HG03135 (cell line): ENCODE measurements around the gene NUDT22.

Experiments
- ATAC-seq: cut with Tn5 transposase; IDR thresholded peaks from one replicate; pipeline ENCODE4 v1.9.1; 2021; ENCODE audit warnings: mild to moderate bottlenecking, moderate library complexity; ENCODE audit not compliant: unreplicated experiment

NUDT22 gene

GRCh38 chr11:64226507-64227051 is 505 bp downstream of the NUDT22 start:
- ATAC-seq: no peak

GRCh38 chr11:64227405-64227956 is 1.4 kb downstream of the NUDT22 start:
- ATAC-seq: no peak

- ATAC-seq: no peak
These were observed 3.1 kb downstream of the NUDT22 start for GRCh38 chr11:64229090-64229743.

GRCh38 chr11:64229744-64230170 is 3.7 kb downstream of the NUDT22 start:
- ATAC-seq: no peak

- peak; percentile 42 for ATAC-seq
These were observed 4.3 kb downstream of the NUDT22 start, which contains the start of gene DNAJC4 for GRCh38 chr11:64230171-64230984. TSS of gene DNAJC4 (plus strand) at chr11:64230548. CDS start at chr11:64230855, 307 bp downstream.

- no peak for ATAC-seq
These were observed 4.9 kb downstream of the NUDT22 start for GRCh38 chr11:64230985-64231365.

- ATAC-seq: no peak
These were observed 5.5 kb downstream of the NUDT22 start for GRCh38 chr11:64231546-64231945.

- no peak for ATAC-seq
These were observed 6.3 kb downstream of the NUDT22 start for GRCh38 chr11:64232182-64232966.

- ATAC-seq: no peak
These were observed 6.9 kb downstream of the NUDT22 start for GRCh38 chr11:64232967-64233315.

GRCh38 chr11:64233913-64234586 is 8.0 kb downstream of the NUDT22 start, which contains the start of gene VEGFB:
TSS of gene VEGFB (plus strand) at chr11:64234584. CDS start at chr11:64234834, 250 bp downstream.
- ATAC-seq: peak; percentile 38

GRCh38 chr11:64234647-64235379 is 8.7 kb downstream of the NUDT22 start:
- ATAC-seq: no peak

- ATAC-seq: no peak
These were observed 9.5 kb downstream of the NUDT22 start for GRCh38 chr11:64235437-64236161.

GRCh38 chr11:64237484-64237951 is 11.4 kb downstream of the NUDT22 start:
- no peak for ATAC-seq

- ATAC-seq: no peak
These were observed 12.0 kb downstream of the NUDT22 start for GRCh38 chr11:64238076-64238475.

- no peak for ATAC-seq
These were observed 12.9 kb downstream of the NUDT22 start for GRCh38 chr11:64238999-64239398.

GRCh38 chr11:64239662-64240434 is 13.8 kb downstream of the NUDT22 start:
- ATAC-seq: peak; percentile 11

GRCh38 chr11:64240435-64241240 is 14.6 kb downstream of the NUDT22 start, which contains the start of gene FKBP2:
TSS of gene FKBP2 (plus strand) at chr11:64241095. CDS start at chr11:64242388, 1,293 bp downstream.
- ATAC-seq: peak; percentile 45
